Pancreas (tissue), 10 donors: ENCODE results near the gene CELF2. TPM values are rescaled to one million over a fixed set of nuclear protein-coding genes. Genes with fewer than 3 reads are reported as not detected.

Experiments used
- ATAC-seq, 4 donors: fragments of 200-7000 bp; cut with Tn5 transposase; one replicate each; pipeline versions ENCODE4 v1.8.0 to v1.9.1; 2020; ENCODE audit warnings: mild to moderate bottlenecking in 4 of 4, moderate library complexity in 4 of 4
- DNase-seq, 6 donors: peaks; one replicate each; pipeline ENCODE4 v3.0.0-alpha.2; 2020
- FAIRE-seq: peaks from 2 replicates; lab custom pipeline; 2012; peaks lifted over from hg19 to GRCh38; lab: Jason Lieb, UNC
- H3K27ac ChIP-seq, 4 donors: fragments of 200-600 bp; sonication (generic); 1 replicate in 3 of 4; 2 replicates in 1 of 4; pipeline versions ENCODE4 v1.5.0 to v1.8.0; 2020
- H3K27me3 ChIP-seq, 4 donors: fragments of 200-600 bp; one replicate each; pipeline ENCODE4 v1.8.0; 2021
- H3K36me3 ChIP-seq, 3 donors: fragments of 200-600 bp; sonication (generic) in 1 of 3; one replicate each; pipeline versions ENCODE4 v1.5.0 to v1.8.0; 2020 to 2021
- H3K4me1 ChIP-seq, 3 donors: fragments of 200-600 bp; one replicate each; pipeline ENCODE4 v1.8.0; 2021
- H3K4me3 ChIP-seq, 4 donors: fragments of 200-600 bp; sonication (generic) in 2 of 4; one replicate each; pipeline versions ENCODE4 v1.5.0 to v1.8.0; 2020 to 2021
- H3K9me3 ChIP-seq, 4 donors: fragments of 200-600 bp; one replicate each; pipeline ENCODE4 v1.8.0; 2021
- CTCF ChIP-seq, 4 donors: fragments of 200-600 bp; sonication (generic) in 3 of 4; IDR thresholded peaks; one replicate each; pipeline versions ENCODE4 v1.5.0 to v1.8.0; 2021; ENCODE audit warnings: antibody characterized with exemption in 4 of 4
- WGBS, 2 donors: extraction: QIAGEN DNeasy Blood & Tissue Kit; methylation state at CpG; one replicate each; pipeline ENCODE4 v1.1.7; 2013; 5-methylcytosine and 5-hydroxymethylcytosine counted together
- intact Hi-C, 3 donors: fragments of 100-400 bp; cut with DNase I; formaldehyde crosslinking; loops; one replicate each; pipeline versions ENCODE4 v1.11.1 to v1.14.2; 2022
- polyA plus RNA-seq, 2 donors: library from polyadenylated mRNA; stranded (reverse); fragments of 200-250 nt; gene quantifications; one replicate each; pipeline ENCODE4 v1.2.3, GENCODE V29; 2013
- total RNA-seq, 6 donors: library from RNA; stranded (reverse); fragmentation: NEBNext Ultra II Directional in 4 of 6; extraction: Animal tissue kit (Norgen Biotek cat#: 25700) in 4 of 6; gene quantifications; one replicate each; pipeline versions ENCODE4 v1.2.1 to v1.2.4, GENCODE V29; 2021 to 2023
- donor health status: healthy with polysubstance abuse.
- donor health status: DM: no; HTN: no; CAD: no; lungs with moderate emphysema.
- donor health status: DM: no; HTN: no; CAD: no.
- donor health status: control.
- donor health status: control.
- donor health status: Bipolar disorder and iron deficiency.
- donor health status: DM: yes; HTN: yes; CAD: no.
- donor health status: DM: no; HTN: no; CAD: no.
- donor health status: DM: no; HTN: no; CAD: no.
- donor health status: DM: yes; HTN: yes; CAD: no.

Gene CELF2
- total and polyA plus RNA-seq, 8 donors: 1.2 to 11.7 (median 2.2) TPM

GRCh38 chr10:11330383-11331045 is 312.8 kb downstream of the CELF2 start:
- no peaks in the 10 kb centered on the region for H3K27me3 ChIP-seq
- FAIRE-seq (no peak), ATAC-seq (no peak), DNase-seq (no peak)
- no peak for TF ChIP-seq CTCF (IDR thresholded peaks at IDR 0.05)
- H3K27ac ChIP-seq: no peak overlapping the region
- H3K9me3 ChIP-seq: no peaks in the 10 kb centered on the region
- WGBS, 2 donors: 64 to 67% methylated on average over 8 of the region's 8 CpGs
- no peaks in the 10 kb centered on the region for H3K4me1 ChIP-seq
- no peak overlapping the region for H3K4me3 ChIP-seq
- no peaks in the 10 kb centered on the region for H3K36me3 ChIP-seq
- intact Hi-C loops: no loop called here

- TF ChIP-seq CTCF (IDR thresholded peaks at IDR 0.05): no peak
Measured at GRCh38 chr10:11331046-11331577, 313.4 kb downstream of the CELF2 start.

GRCh38 chr10:11331726-11332125 is 314.1 kb downstream of the CELF2 start:
- no peak overlapping the region for H3K4me3 ChIP-seq
- no peaks in the 10 kb centered on the region for H3K4me1 ChIP-seq
- H3K36me3 ChIP-seq: no peaks in the 10 kb centered on the region
- H3K9me3 ChIP-seq: no peaks in the 10 kb centered on the region
- WGBS, 2 donors: 64 to 72% methylated on average over 3 of the region's 3 CpGs
- no peak overlapping the region for H3K27ac ChIP-seq
- intact Hi-C loops: no loop called here
- no peaks in the 10 kb centered on the region for H3K27me3 ChIP-seq
- FAIRE-seq: no peak
- no peak for TF ChIP-seq CTCF (IDR thresholded peaks at IDR 0.05)
- no peak for DNase-seq
- ATAC-seq: no peak

More at GRCh38 chr10:11331046-11331577, 313.4 kb downstream of the CELF2 start:
- Histone ChIP-seq H3K27ac (no peak overlapping the region), H3K27me3 (no peaks in the 10 kb centered on the region), H3K4me1 (no peaks in the 10 kb centered on the region), H3K36me3 (no peaks in the 10 kb centered on the region), H3K9me3 (no peaks in the 10 kb centered on the region), H3K4me3 (no peak overlapping the region)
- FAIRE-seq: peak; percentile 23
- no peak for DNase-seq
- intact Hi-C loops: no loop called here
- no peak for ATAC-seq

GRCh38 chr10:11332846-11333245 is 315.2 kb downstream of the CELF2 start:
- H3K4me3 ChIP-seq: no peak overlapping the region
- H3K36me3 ChIP-seq: no peaks in the 10 kb centered on the region
- DNase-seq (no peak), ATAC-seq (no peak), FAIRE-seq (no peak)
- H3K9me3 ChIP-seq: no peaks in the 10 kb centered on the region
- H3K27ac ChIP-seq: no peak overlapping the region
- 76 to 85% methylated on average over 10 of the region's 10 CpGs for WGBS, 2 donors
- no peaks in the 10 kb centered on the region for H3K4me1 ChIP-seq
- intact Hi-C loops: no loop called here
- no peaks in the 10 kb centered on the region for H3K27me3 ChIP-seq
- TF ChIP-seq CTCF (IDR thresholded peaks at IDR 0.05): no peak

GRCh38 chr10:11334436-11334835 is 316.8 kb downstream of the CELF2 start:
- 57 to 61% methylated on average over 8 of the region's 8 CpGs for WGBS, 2 donors
- no peak overlapping the region for H3K27ac ChIP-seq
- H3K4me3 ChIP-seq: no peak overlapping the region
- H3K27me3 ChIP-seq: no peaks in the 10 kb centered on the region
- intact Hi-C loops: no loop called here
- FAIRE-seq (no peak), ATAC-seq (no peak), DNase-seq (no peak)
- no peak for TF ChIP-seq CTCF (IDR thresholded peaks at IDR 0.05)
- H3K36me3 ChIP-seq: no peaks in the 10 kb centered on the region
- H3K9me3 ChIP-seq: no peaks in the 10 kb centered on the region
- no peaks in the 10 kb centered on the region for H3K4me1 ChIP-seq
